Stimulated activated CD8-positive, alpha-beta memory T cell treated with anti-CD3 and anti-CD28 coated beads, Interleukin-15, amount 100 ng/mL, for 24 hours (primary cell): ENCODE measurements around the gene FAM53B.

Source experiments
- DNase-seq: peaks from one replicate; pipeline ENCODE4 v3.0.0-alpha.2; 2020; ENCODE audit warnings: low read depth

The FAM53B gene

DNA sequence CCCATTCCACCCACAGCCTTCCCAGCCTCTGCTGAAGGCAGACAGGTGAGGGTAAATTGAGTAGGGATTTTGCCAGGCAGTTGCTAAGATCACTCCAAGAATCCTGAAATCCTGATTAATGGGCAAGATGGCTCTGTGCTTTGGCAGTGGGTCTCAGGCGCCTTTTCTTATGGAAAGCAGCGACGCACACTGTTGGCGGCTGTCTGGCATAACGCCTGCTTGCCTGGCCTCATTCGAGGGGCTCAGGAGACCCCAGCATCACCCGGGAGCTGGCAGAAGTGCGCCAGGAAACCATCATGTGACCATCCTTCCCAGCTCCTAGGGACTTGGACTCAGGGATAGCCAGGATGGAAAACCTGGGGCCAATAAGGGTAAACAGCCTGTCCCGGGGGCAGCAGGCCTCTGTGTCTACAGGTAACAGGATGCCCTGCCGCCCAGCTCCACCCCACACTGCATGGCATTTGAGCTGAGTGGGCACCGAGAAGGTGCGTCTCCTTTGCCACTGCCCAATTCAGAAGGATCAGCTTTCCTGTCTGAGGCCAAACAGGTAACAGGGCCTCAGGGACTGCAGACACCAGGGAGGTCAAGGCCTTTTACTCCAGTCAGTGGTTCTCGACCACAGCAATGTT, 98.6 kb downstream of the FAM53B start:
- DNase-seq, result no peak

DNA sequence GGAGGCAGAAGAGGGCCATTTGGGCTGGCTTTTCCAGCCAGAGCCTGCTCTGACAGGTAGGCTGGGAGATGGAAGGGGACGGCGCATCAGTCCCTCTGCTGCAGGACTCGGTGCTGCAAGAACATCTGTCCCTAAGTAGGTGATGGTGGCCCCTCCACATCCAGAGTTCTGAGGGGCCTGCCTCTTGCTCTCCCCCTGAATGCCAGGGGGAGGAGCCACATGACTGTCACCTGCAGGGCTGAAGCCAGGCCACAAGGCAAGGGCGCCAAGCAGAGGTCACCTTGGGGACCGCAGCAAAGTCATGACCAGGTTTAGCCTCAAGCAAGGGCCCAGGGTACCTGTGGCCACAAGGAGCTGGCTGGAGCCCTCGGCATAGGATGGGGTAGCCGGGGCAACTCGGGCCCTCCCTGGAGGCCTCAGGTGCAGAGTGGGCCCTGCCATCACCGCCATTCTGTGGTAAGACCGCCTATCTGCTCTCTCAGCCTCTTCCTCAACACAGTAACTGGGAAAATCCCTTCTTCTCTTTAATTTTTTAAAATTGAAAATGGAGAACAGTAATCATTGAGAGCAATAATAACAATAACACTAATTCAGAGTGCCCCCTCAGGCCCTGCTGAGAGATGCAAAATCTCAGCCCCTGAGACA, 99.3 kb downstream of the FAM53B start:
- no peak for DNase-seq

DNA sequence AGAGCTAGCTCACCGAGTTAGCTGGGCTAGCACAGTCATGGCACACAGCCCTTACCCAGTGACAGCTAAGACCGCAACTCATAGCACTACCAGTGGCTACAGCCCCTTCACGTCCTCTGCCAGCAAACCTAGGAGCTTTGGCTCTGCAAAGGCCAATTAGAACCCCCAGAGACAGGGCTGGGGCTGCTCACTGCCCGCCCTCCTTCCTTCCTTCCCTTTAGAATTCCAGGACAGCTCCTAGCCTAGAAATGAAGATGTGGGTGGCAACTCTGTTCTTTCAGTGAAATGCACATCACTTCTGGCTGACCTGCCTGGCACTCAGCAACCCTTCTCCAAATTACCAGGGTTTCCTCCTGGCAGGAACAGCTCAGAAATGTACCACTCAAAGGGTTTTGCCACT, 99.9 kb downstream of the FAM53B start:
- DNase-seq, result no peak

GRCh38 chr10:124643330-124644009, 100.7 kb downstream of the FAM53B start:
- DNase-seq, result no peak

DNA sequence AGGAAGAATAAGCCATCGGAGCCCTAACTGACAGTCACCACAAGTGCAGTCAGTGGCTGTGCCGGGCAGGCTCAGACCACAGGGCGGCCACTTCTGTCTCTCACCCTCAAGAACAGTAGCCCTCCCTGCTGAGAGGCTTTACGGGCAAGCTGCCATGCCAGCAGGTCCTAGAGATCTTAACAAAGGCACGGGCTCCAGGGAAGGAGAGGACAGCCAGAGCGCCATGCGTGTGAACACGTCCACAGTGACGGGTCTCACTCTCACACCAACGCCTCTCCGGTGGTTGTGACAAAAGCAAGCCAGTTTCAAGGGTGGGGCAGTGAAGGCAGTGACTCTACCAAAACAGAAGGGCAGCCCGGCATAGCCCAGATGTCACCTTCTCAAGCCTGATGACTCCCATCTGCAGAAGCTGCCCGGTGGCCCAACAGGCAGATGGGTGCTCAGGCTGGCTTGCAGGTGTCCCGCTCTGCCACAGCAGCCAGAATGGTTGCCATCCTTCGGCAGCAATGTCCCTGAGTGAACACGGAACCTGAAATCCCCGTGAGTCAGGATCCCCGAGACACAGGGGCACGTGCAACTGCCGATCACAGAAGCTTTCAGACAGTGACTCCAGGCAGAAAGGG, 102.0 kb downstream of the FAM53B start:
- no peak for DNase-seq

GRCh38 chr10:124641282-124642087, 102.7 kb downstream of the FAM53B start:
- DNase-seq, result no peak

GRCh38 chr10:124640538-124641231, 103.5 kb downstream of the FAM53B start:
- no peak for DNase-seq

- no peak for DNase-seq
These were observed 104.1 kb downstream of the FAM53B start for GRCh38 chr10:124640056-124640455.

- no peak for DNase-seq
These were observed 104.5 kb downstream of the FAM53B start for GRCh38 chr10:124639646-124640045.

- no peak for DNase-seq
These were observed 105.0 kb downstream of the FAM53B start for GRCh38 chr10:124639206-124639605.

DNA sequence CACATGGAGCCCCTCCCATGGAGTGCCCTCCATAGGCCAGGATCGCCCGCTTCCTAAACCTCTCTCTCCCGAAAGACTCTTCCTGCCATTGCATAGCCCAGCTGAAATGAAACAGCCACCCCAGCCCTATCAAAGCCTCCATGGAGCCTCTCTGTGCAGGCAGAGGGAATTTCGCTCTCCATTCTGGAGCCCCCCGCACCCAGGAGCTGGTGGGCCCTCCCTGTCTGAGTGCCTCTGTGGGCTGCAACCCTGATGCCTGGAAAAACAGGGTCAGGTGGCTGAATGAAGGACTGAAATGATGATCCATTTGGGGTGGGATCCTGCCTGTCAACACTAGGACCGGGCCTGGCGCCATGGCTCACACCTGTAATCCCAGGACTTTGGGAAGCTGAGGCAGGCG, 106.4 kb downstream of the FAM53B start:
- no peak for DNase-seq

- no peak for DNase-seq
These were observed 107.0 kb downstream of the FAM53B start for GRCh38 chr10:124637091-124637700.

- DNase-seq, result no peak
These were observed 107.7 kb downstream of the FAM53B start for GRCh38 chr10:124636271-124636995.

- DNase-seq, result no peak
These were observed 111.6 kb downstream of the FAM53B start for GRCh38 chr10:124632566-124632965.

DNA sequence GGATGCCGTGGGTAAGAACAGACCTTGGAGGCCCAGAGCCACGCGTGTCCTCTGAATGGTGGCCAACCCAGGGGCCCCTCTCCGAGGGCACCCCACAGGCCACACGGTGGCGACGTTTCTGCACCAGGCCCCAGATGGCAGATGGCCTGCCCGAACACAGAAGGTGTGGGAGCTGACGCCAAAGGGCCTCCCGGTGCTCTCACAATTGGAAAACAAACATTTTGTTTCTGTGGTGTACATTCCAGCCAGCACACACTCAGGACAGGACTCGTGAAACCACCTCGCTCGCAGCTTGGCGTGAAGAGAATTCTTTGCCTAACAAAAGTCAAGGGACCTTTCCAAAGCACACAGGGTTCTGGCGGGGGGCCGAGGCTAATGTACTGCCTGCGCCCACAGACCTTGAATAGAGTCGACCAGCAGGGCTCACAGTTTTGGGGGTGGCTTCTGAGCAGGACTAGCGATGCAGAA, 112.1 kb downstream of the FAM53B start:
- no peak for DNase-seq

DNA sequence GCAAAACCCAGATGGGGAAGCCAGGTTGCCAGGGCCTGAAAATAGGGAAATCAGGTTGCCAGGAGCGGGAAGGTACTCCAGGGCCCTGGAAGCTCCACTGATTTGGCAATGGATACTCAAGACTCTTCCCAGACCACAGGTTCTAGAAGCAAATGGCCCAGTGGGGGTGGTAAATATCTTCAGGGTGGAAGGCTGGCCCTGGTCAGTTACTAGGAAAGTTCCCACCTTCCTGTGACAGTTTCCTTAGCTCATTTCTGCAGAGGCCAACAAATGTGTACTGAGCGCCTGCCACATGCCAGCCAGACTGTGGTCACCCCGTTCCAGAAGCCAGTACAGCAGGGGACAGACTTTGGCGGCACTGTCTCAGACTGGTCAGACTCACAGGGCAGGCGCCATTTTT, 113.6 kb downstream of the FAM53B start:
- no peak for DNase-seq

DNA sequence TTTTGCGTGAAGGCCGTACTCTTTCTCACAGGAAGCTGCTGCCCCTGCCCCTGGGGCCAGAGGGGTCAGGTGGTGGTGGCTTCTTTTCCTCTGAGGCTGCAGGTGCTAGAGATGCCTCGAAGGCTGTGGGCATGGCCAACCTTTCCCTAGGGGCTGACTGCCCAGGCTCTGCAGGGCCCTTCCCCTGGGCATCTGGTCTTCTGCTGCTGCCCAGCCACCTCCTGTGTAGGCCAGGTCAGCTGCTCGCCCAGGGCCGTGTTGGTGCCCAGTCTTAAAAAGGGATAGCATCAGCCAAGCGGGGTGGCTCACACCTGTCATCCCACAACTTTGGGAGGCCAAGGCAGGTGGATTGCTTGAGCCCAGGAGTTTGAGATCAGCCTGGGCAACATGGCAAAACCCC, 114.3 kb downstream of the FAM53B start:
- DNase-seq, result no peak

GRCh38 chr10:124629415-124629814, 114.8 kb downstream of the FAM53B start:
- DNase-seq, result no peak

GRCh38 chr10:124628676-124629021, 115.5 kb downstream of the FAM53B start:
- DNase-seq, result no peak

DNA sequence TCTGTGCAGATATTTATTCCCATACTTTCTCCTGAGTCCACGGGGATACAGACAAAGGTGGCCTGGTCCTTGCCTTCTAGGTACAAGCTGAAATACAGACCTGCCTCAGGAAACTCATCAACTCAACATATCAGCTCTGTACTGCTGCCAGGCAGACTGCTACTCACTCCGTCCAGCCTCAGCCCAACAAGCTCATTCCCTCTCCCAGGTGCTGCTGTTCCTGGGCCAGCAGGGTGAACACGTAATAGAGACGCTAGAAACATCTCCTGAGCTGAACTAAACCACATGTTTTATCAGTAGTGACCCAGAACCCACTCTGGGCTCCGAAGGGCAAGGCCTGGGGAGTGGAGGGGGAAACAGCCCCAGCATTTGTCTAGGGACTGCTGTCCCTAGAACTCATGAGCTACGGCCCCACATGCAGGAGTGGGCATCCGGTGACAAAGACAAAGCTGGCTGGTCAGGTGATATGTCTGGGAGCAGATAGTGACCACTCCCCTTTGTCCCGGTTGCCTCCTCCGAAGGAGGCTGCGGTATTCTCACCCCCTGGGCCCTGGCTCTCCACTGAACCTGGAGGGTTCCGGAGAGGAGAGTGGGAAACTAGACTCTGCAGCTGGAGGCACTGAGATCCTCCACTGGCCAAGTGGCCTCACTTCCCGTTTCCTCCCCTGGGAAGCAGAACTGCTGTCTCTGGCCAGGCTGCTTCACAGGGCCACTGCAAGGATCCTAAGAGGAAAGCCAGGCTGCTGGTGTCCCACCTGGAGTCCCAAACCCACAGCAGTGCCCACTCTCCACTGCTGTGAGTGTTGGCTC, 116.1 kb downstream of the FAM53B start:
- DNase-seq, result no peak
